Liver (tissue), 3 donors: ENCODE measurements around the gene TFF3.

Experiments used
- FOXA1 ChIP-seq: IDR thresholded peaks from 2 replicates; pipeline ENCODE4 v1.6.1; 2016; ENCODE audit warnings: antibody characterized with exemption
- JUND ChIP-seq, 2 donors: IDR thresholded peaks; 2 replicates each; pipeline ENCODE4 v1.6.1; 2016; ENCODE audit warnings: antibody characterized with exemption in 2 of 2
- TAF1 ChIP-seq: conservative IDR thresholded peaks from 2 replicates; pipeline ENCODE4 v1.6.1; 2016; ENCODE audit warnings: antibody characterized with exemption, mild to moderate bottlenecking
- TF ChIP-seq, protein P1 (sequence below): fragments of 150-350 bp; IDR thresholded peaks from 2 replicates; pipeline ENCODE4 v1.5.1; 2017; ENCODE audit warnings: improper control_type of control experiment, low read depth, low read length; ENCODE audit not compliant: missing input control
- TF ChIP-seq, protein P2 (sequence below): IDR thresholded peaks from 2 replicates; pipeline ENCODE4 v1.6.1; 2016; ENCODE audit warnings: antibody characterized with exemption, mild to moderate bottlenecking
- TF ChIP-seq, protein P3 (sequence below): IDR thresholded peaks from 2 replicates; pipeline ENCODE4 v1.6.1; 2016; ENCODE audit warnings: antibody characterized with exemption
- donor health status: healthy.
- donor health status: healthy.

GRCh38 chr21:42330380-42331371 lies 15.5 kb upstream of the TFF3 start:
- TF ChIP-seq, protein P1, sequence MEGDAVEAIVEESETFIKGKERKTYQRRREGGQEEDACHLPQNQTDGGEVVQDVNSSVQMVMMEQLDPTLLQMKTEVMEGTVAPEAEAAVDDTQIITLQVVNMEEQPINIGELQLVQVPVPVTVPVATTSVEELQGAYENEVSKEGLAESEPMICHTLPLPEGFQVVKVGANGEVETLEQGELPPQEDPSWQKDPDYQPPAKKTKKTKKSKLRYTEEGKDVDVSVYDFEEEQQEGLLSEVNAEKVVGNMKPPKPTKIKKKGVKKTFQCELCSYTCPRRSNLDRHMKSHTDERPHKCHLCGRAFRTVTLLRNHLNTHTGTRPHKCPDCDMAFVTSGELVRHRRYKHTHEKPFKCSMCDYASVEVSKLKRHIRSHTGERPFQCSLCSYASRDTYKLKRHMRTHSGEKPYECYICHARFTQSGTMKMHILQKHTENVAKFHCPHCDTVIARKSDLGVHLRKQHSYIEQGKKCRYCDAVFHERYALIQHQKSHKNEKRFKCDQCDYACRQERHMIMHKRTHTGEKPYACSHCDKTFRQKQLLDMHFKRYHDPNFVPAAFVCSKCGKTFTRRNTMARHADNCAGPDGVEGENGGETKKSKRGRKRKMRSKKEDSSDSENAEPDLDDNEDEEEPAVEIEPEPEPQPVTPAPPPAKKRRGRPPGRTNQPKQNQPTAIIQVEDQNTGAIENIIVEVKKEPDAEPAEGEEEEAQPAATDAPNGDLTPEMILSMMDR, result no peak
- TF ChIP-seq FOXA1 (no peak), TAF1 (no peak), JUND (IDR thresholded peaks at IDR 0.05) (no peak)
- TF ChIP-seq, protein P2, sequence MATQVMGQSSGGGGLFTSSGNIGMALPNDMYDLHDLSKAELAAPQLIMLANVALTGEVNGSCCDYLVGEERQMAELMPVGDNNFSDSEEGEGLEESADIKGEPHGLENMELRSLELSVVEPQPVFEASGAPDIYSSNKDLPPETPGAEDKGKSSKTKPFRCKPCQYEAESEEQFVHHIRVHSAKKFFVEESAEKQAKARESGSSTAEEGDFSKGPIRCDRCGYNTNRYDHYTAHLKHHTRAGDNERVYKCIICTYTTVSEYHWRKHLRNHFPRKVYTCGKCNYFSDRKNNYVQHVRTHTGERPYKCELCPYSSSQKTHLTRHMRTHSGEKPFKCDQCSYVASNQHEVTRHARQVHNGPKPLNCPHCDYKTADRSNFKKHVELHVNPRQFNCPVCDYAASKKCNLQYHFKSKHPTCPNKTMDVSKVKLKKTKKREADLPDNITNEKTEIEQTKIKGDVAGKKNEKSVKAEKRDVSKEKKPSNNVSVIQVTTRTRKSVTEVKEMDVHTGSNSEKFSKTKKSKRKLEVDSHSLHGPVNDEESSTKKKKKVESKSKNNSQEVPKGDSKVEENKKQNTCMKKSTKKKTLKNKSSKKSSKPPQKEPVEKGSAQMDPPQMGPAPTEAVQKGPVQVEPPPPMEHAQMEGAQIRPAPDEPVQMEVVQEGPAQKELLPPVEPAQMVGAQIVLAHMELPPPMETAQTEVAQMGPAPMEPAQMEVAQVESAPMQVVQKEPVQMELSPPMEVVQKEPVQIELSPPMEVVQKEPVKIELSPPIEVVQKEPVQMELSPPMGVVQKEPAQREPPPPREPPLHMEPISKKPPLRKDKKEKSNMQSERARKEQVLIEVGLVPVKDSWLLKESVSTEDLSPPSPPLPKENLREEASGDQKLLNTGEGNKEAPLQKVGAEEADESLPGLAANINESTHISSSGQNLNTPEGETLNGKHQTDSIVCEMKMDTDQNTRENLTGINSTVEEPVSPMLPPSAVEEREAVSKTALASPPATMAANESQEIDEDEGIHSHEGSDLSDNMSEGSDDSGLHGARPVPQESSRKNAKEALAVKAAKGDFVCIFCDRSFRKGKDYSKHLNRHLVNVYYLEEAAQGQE, result no peak
- TF ChIP-seq, protein P3, sequence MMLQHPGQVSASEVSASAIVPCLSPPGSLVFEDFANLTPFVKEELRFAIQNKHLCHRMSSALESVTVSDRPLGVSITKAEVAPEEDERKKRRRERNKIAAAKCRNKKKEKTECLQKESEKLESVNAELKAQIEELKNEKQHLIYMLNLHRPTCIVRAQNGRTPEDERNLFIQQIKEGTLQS, result no peak
